NCI-H1417 (cell line): ENCODE results near the gene TRPM3.

Experiments
- DNase-seq, 3 experiments: peaks; one replicate each; lab custom pipeline; 2025; lab: John Stamatoyannopoulos, UW

TRPM3 gene

GRCh38 chr9:70826562-70826961, 294.9 kb downstream of the TRPM3 start:
- DNase-seq: no peak

DNA sequence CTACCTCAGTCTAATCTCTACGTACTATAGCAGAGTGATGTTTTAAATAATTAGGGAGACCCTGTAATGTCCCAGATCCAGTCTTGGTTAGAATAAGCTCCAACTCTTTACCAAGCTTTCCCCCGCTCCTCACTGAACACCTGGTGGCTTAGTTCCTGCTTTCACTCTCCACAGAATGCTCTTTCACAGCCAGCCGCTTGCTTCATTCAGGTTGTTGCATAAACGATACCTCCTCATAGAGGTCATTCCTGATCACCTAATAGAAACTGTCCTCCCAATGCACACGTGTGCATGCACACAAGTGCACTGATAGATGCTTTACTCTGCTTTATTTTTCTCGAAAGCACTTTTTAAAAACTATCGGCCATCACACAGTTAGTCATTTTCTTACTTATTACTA, 298.1 kb downstream of the TRPM3 start:
- no peak for DNase-seq

- DNase-seq: no peak
Observed at GRCh38 chr9:70817311-70817710, 304.1 kb downstream of the TRPM3 start.

GRCh38 chr9:70816891-70817290, 304.5 kb downstream of the TRPM3 start:
- no peak for DNase-seq

- peak in 1 of 3 experiments; percentile 18 for DNase-seq
Observed at GRCh38 chr9:70816316-70816715, 305.1 kb downstream of the TRPM3 start.

GRCh38 chr9:70814597-70814996, 306.8 kb downstream of the TRPM3 start:
- peak in 1 of 3 experiments; percentile 18 for DNase-seq

DNA sequence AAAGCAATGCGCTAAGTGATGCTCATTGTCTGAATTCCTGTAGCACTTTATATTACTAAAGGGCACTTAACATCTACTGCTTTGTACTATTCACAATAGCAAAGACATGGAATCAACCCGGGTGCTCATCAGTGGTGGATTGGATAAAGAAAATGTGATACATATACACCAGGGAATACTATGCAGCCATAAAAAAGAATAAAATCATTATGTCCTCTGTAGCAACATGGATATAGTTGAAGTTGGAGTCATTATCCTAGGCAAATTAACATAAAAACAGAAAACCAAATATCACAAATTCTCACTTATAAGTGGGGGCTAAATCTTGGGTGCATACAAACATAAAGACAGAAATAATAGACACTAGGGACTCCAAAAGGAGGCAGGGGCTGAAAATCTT, 308.3 kb downstream of the TRPM3 start:
- no peak for DNase-seq

DNA sequence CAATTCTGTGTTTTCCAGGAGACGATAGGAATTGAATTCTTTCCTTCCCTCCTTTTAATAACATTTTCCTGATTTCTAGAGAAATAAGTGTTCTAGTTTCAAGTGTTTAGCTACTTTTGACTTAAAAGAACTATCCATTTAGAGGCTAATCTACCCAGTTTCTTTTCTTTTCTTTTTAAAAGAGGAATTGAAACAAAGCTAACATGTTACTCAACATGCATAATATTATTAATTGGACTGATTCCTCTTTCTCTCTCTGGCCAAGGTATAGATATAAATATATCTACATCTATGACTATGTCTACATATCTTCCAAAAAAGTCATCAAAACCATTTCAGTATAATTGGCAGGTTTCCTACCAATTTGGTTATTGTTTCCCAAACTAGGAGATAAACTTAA, 309.8 kb downstream of the TRPM3 start:
- no peak for DNase-seq

DNA sequence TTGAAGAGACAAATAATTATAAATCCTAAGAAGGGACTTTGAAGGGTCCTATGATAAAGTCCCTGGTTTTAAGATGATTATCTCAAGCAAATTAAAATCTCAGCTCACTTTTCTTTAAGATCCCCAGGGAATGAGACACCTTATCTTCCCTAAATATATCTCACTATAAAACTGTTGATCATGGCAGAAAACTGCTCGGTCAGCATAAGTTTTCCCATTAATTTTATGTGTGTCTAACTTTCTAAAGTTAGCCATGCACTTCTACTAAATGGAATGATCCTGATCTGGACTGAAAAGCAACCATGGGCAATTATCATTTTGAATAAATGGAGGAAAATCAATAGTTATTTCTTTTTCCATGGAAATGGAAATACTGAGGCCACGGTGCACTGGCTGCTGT, 314.5 kb downstream of the TRPM3 start:
- DNase-seq: no peak

DNA sequence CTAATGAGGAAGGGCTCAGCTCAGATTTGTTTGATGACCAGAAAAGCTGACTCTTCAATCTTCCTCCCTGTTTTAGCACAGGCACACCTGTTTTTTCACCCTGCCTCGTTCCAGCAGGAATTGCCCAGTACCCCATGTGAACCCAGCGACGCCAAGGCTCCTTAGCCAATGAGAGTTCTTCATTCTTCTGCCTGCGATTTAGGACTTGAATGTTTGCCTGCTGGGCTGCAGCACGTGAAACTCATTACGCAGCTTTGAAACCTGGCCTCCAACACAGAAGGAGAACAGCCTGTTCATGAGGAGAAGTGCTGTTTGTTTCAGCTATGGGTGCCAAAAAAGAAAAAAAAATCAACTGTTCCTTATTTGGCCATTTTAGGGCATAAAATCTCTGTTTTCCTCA, 315.5 kb downstream of the TRPM3 start:
- DNase-seq: no peak

GRCh38 chr9:70802758-70803436, 318.5 kb downstream of the TRPM3 start:
- DNase-seq: no peak

- no peak for DNase-seq
Observed at GRCh38 chr9:70802206-70802605, 319.2 kb downstream of the TRPM3 start.

- peak in 1 of 3 experiments; percentile 22 for DNase-seq
Observed at GRCh38 chr9:70801181-70801829, 320.1 kb downstream of the TRPM3 start.

- no peak for DNase-seq
Observed at GRCh38 chr9:70798018-70798417, 323.4 kb downstream of the TRPM3 start.

GRCh38 chr9:70795841-70796240, 325.6 kb downstream of the TRPM3 start:
- DNase-seq: no peak

- DNase-seq: no peak
Observed at GRCh38 chr9:70792796-70793195, 328.6 kb downstream of the TRPM3 start.

GRCh38 chr9:70791936-70792335, 329.5 kb downstream of the TRPM3 start:
- DNase-seq: no peak

DNA sequence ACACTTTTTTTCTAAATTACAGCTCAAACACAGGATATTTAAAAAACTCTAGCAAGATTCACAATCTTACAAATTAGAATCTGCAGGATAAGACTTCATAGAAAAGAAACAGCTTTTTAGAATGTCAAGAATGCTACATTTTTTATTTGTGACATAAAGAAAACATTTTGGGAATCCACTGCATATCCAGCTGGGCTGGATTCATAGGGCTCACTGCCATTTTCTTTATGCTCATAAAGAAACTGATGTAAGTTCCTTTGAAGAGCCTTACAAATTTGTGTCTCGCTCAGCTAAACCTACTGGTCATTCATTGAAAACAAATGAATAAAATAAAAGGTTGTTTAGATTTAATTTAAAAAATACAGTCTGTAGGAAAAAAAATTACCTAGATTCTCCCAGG, 332.3 kb downstream of the TRPM3 start:
- no peak for DNase-seq

DNA sequence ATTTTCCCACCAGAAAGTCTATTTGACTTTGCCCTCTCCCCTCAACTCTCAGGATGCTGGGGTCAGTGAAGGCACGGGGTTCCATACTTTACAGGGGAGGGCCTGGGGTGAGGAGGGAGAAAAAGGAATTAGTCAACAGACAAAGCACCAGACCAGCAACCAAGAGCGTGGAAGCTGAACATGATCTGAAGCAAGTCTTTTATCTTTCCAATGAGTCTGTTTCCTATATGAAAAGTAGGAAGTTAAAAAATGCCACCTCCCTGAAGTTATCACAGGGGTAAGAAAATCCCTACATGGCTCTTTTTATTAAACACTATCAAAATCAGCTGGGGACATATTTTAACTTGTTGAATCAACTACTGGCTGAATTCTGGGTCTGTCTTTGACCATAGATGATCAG, 337.0 kb downstream of the TRPM3 start:
- no peak for DNase-seq

DNA sequence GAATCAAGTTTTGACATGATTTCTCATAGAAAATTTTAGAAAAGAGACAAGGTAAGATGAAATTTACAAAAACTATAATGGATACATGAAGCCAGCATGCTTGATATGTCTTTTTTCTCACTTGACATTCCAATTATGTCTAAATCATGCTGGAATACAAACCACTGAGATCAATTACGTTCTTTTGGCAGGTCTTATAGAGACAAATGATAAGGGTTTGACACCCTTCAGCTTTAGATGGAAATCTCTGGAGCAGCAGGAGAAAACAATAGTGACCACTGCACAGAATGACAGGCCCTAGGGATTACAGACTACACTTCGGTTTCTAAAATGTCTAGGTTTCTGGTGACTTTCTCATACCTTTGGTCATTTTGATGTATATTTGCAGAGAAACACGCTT, 342.9 kb downstream of the TRPM3 start:
- DNase-seq: no peak

- no peak for DNase-seq
Observed at GRCh38 chr9:70773579-70773978, 347.8 kb downstream of the TRPM3 start.

DNA sequence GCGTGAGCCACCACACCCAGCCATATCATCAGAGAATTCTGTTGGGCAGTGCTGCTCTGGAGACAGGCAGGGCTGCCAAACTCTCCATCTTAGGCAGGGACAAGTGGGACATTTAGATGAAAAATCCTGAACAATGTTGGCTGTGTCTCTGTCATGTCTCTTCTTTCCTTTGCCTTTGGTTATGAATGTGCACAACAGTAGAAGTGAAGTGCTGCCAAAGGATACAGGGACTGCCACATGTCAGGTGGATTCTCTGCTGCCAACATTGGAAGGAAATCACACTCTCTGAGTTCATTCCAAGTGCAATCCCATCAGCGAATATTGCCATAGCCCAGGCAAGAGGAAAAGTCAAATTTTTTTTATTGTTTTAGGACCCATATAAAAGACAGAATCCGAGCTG, 348.8 kb downstream of the TRPM3 start:
- no peak for DNase-seq

DNA sequence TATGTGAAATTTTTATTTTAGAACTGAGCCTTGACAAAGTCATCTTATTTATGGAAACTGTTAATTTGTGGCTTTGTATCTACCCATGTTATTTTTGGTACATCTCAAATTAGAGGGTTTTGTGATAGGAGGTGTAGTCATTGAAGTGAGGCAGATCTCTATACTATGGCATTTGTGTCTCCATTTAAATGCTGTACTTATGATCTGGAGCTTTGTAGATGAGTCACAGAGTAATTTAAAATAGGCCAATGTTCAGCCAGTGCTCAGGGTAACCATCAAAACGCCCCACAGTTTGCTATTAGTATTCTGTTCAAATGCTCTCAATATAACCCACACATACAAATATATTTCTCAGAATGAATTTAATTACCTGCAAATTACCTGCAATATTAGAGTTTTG, 355.5 kb downstream of the TRPM3 start:
- DNase-seq: no peak

- peak in 2 of 3 experiments; percentile 48 to 58 for DNase-seq
Observed at GRCh38 chr9:70761139-70761670, 360.2 kb downstream of the TRPM3 start.
